KMS-11 (cell line): ENCODE data around the gene MRAP.
A peak's percentile ranks its signal among the peaks of the same experiment; 100 is the strongest.

ENCODE experiments used
- H2AFZ ChIP-seq: fragments of 200-600 bp; sonication (generic); 2 replicates; pipeline ENCODE4 v1.6.1; 2016; ENCODE audit warnings: antibody characterized with exemption, mixed run types, low read depth
- H3K27ac ChIP-seq: fragments of 200-600 bp; sonication (generic); 2 replicates; pipeline ENCODE4 v1.6.1; 2016; ENCODE audit warnings: mild to moderate bottlenecking, mixed run types
- H3K27me3 ChIP-seq: fragments of 200-600 bp; sonication (generic); 2 replicates; pipeline ENCODE4 v1.6.1; 2017; ENCODE audit warnings: mild to moderate bottlenecking, low read depth, mixed run types, moderate library complexity; ENCODE audit not compliant: insufficient read depth
- H3K36me3 ChIP-seq: fragments of 200-600 bp; sonication (generic); 2 replicates; pipeline ENCODE4 v1.6.1; 2017; ENCODE audit warnings: mild to moderate bottlenecking, mixed run types; ENCODE audit not compliant: insufficient read depth
- H3K4me1 ChIP-seq: fragments of 200-600 bp; sonication (generic); 2 replicates; pipeline ENCODE4 v1.6.1; 2016; ENCODE audit warnings: mild to moderate bottlenecking, low read depth, mixed run types; ENCODE audit not compliant: poor library complexity, severe bottlenecking
- H3K4me2 ChIP-seq: fragments of 200-600 bp; sonication (generic); 2 replicates; pipeline ENCODE4 v1.7.0; 2016; ENCODE audit warnings: mild to moderate bottlenecking, mixed run types
- H3K4me3 ChIP-seq: fragments of 200-600 bp; sonication (generic); IDR thresholded peaks from 2 replicates; pipeline ENCODE4 v1.6.1; 2017; ENCODE audit warnings: low read depth, low read length, mixed read lengths; ENCODE audit not compliant: insufficient read depth
- H3K79me2 ChIP-seq: fragments of 200-600 bp; sonication (generic); 2 replicates; pipeline ENCODE4 v1.6.1; 2016; ENCODE audit warnings: low read depth, mixed run types; ENCODE audit not compliant: insufficient read depth
- H3K9ac ChIP-seq: fragments of 200-600 bp; sonication (generic); 2 replicates; pipeline ENCODE4 v1.6.1; 2016; ENCODE audit warnings: mild to moderate bottlenecking, mixed run types
- H4K20me1 ChIP-seq: fragments of 200-600 bp; sonication (generic); 2 replicates; pipeline ENCODE4 v1.6.1; 2016; ENCODE audit warnings: mild to moderate bottlenecking, mixed run types; ENCODE audit not compliant: insufficient read depth
- CTCF ChIP-seq: fragments of 200-600 bp; sonication (generic); conservative IDR thresholded peaks from 2 replicates; pipeline ENCODE4 v1.6.1; 2017; ENCODE audit warnings: low read depth, mild to moderate bottlenecking, antibody characterized with exemption, low read length, moderate library complexity, mixed read lengths

Gene MRAP

GRCh38 chr21:32353002-32353711, 54.5 kb downstream of the MRAP start:
- H3K4me2 ChIP-seq = no peak overlapping the region
- no peak for TF ChIP-seq CTCF
- no peak overlapping the region for H3K4me3 ChIP-seq
- peaks cover 68% of the 10 kb centered on the region; the same call in 1 of the 2 replicates for H3K36me3 ChIP-seq
- H3K4me1 ChIP-seq = no peaks in the 10 kb centered on the region
- H3K79me2 ChIP-seq = no peaks in the 10 kb centered on the region
- no peaks in the 10 kb centered on the region for H4K20me1 ChIP-seq
- no peak overlapping the region for H3K9ac ChIP-seq
- H3K27ac ChIP-seq = no peak overlapping the region
- H2AFZ ChIP-seq = no peak overlapping the region
- no peaks in the 10 kb centered on the region for H3K27me3 ChIP-seq

- TF ChIP-seq CTCF = no peak
Observed at GRCh38 chr21:32356874-32357395, 58.3 kb downstream of the MRAP start.

GRCh38 chr21:32359719-32360260, 61.1 kb downstream of the MRAP start:
- peaks cover 41% of the 10 kb centered on the region for H3K4me1 ChIP-seq
- no peaks in the 10 kb centered on the region for H4K20me1 ChIP-seq
- no peak overlapping the region for H3K9ac ChIP-seq
- no peak overlapping the region for H3K4me2 ChIP-seq
- H3K36me3 ChIP-seq = peaks cover 41% of the 10 kb centered on the region; the same call in 1 of the 2 replicates
- H3K79me2 ChIP-seq = no peaks in the 10 kb centered on the region
- no peak overlapping the region for H3K27ac ChIP-seq
- no peak overlapping the region for H3K4me3 ChIP-seq
- peak; percentile 60 for TF ChIP-seq CTCF
- H3K27me3 ChIP-seq = no peaks in the 10 kb centered on the region
- H2AFZ ChIP-seq = no peak overlapping the region

More at GRCh38 chr21:32356874-32357395, 58.3 kb downstream of the MRAP start:
- no peaks in the 10 kb centered on the region for H3K79me2 ChIP-seq
- H3K4me1 ChIP-seq = peaks cover 26% of the 10 kb centered on the region
- H3K9ac ChIP-seq = no peak overlapping the region
- H3K27ac ChIP-seq = no peak overlapping the region
- no peaks in the 10 kb centered on the region for H3K27me3 ChIP-seq
- H3K4me3 ChIP-seq = no peak overlapping the region
- H4K20me1 ChIP-seq = no peaks in the 10 kb centered on the region
- no peak overlapping the region for H3K4me2 ChIP-seq
- H3K36me3 ChIP-seq = peaks cover 57% of the 10 kb centered on the region; the same call in 1 of the 2 replicates
- H2AFZ ChIP-seq = no peak overlapping the region

- peaks cover 39% of the 10 kb centered on the region; the same call in 1 of the 2 replicates for H3K36me3 ChIP-seq
- H3K9ac ChIP-seq = no peak overlapping the region
- H3K27me3 ChIP-seq = no peaks in the 10 kb centered on the region
- H4K20me1 ChIP-seq = no peaks in the 10 kb centered on the region
- H3K27ac ChIP-seq = peak overlapping the region; percentile 23; the same call in 1 of the 2 replicates
- TF ChIP-seq CTCF = no peak
- no peak overlapping the region for H3K4me3 ChIP-seq
- H2AFZ ChIP-seq = no peak overlapping the region
- H3K4me2 ChIP-seq = no peak overlapping the region
- H3K4me1 ChIP-seq = peaks cover 46% of the 10 kb centered on the region
- H3K79me2 ChIP-seq = no peaks in the 10 kb centered on the region
Observed at GRCh38 chr21:32360401-32360975, 61.8 kb downstream of the MRAP start.
